Hepatocyte (in vitro differentiated cells): ENCODE measurements around the gene BLOC1S4. TPM values are rescaled to one million over a fixed set of nuclear protein-coding genes. Genes with fewer than 3 reads are reported as not detected.

Source experiments
- DNase-seq: peaks from one replicate; pipeline ENCODE4 v3.0.0-alpha.2; 2016; ENCODE audit warnings: low spot score
- H2AFZ ChIP-seq: fragments of 200-600 bp; sonication (generic); 2 replicates; pipeline ENCODE4 v1.6.0; 2016; ENCODE audit warnings: antibody characterized with exemption, mild to moderate bottlenecking
- H3K27ac ChIP-seq: fragments of 200-600 bp; sonication (generic); 2 replicates; pipeline ENCODE4 v1.5.1; 2016; ENCODE audit warnings: mild to moderate bottlenecking
- H3K27me3 ChIP-seq: fragments of 200-600 bp; sonication (generic); 2 replicates; pipeline ENCODE4 v1.6.1; 2016
- H3K36me3 ChIP-seq: fragments of 200-600 bp; sonication (generic); replicated peaks from 2 replicates; pipeline ENCODE4 v1.5.1; 2016; ENCODE audit warnings: low read depth; ENCODE audit not compliant: insufficient read depth
- H3K4me1 ChIP-seq: fragments of 200-600 bp; sonication (generic); 2 replicates; pipeline ENCODE4 v1.5.1; 2016; ENCODE audit warnings: mild to moderate bottlenecking, moderate library complexity; ENCODE audit not compliant: insufficient read depth
- H3K4me2 ChIP-seq: fragments of 200-600 bp; sonication (generic); 2 replicates; pipeline ENCODE4 v1.6.0; 2016
- H3K4me3 ChIP-seq: fragments of 200-600 bp; sonication (generic); 2 replicates; pipeline ENCODE4 v1.5.1; 2016; ENCODE audit warnings: mild to moderate bottlenecking
- H3K79me2 ChIP-seq: fragments of 200-600 bp; sonication (generic); 2 replicates; pipeline ENCODE4 v1.6.0; 2017; ENCODE audit warnings: mild to moderate bottlenecking
- H3K9me2 ChIP-seq: fragments of 200-600 bp; sonication (generic); replicated peaks from 2 replicates; pipeline ENCODE4 v1.6.0; 2017; ENCODE audit warnings: mild to moderate bottlenecking; ENCODE audit not compliant: insufficient read depth
- H3K9me3 ChIP-seq: fragments of 200-600 bp; sonication (generic); 2 replicates; pipeline ENCODE4 v1.5.1; 2016; ENCODE audit warnings: low read depth, mild to moderate bottlenecking
- H4K20me1 ChIP-seq: fragments of 200-600 bp; sonication (generic); 2 replicates; pipeline ENCODE4 v1.6.0; 2016; ENCODE audit warnings: mild to moderate bottlenecking; ENCODE audit not compliant: insufficient read depth, poor library complexity, severe bottlenecking
- CTCF ChIP-seq: fragments of 200-600 bp; sonication (generic); IDR thresholded peaks from 2 replicates; pipeline ENCODE4 v1.5.1; 2016; ENCODE audit warnings: antibody characterized with exemption, mild to moderate bottlenecking; ENCODE audit not compliant: poor library complexity
- EZH2 ChIP-seq: fragments of 200-600 bp; sonication (generic); IDR thresholded peaks from 2 replicates; pipeline ENCODE4 v1.6.1; 2016; ENCODE audit warnings: antibody characterized with exemption, mild to moderate bottlenecking, borderline replicate concordance
- EZH2phosphoT487 ChIP-seq: fragments of 200-600 bp; sonication (generic); IDR thresholded peaks from one replicate; pipeline ENCODE4 v1.6.1; 2018; ENCODE audit warnings: antibody characterized with exemption, mild to moderate bottlenecking, low read depth, moderate library complexity; ENCODE audit not compliant: unreplicated experiment, severe bottlenecking
- WGBS: methylation state at CpG from one replicate; pipeline ENCODE4 v1.1.6; 2016; ENCODE audit warnings: low lambda C conversion rate; ENCODE audit errors: missing lambda C conversion rate; 5-methylcytosine and 5-hydroxymethylcytosine counted together
- polyA plus RNA-seq: library from polyadenylated mRNA; unstranded; fragments of >200 nt; fragmentation: Nextera tagmentation; extraction: Ambion mirVana; gene quantifications from 2 replicates; pipeline ENCODE4 v1.2.1, GENCODE V29; 2016
- total RNA-seq: library from RNA; depleted of rRNA; stranded (reverse); fragments of >200 nt; gene quantifications from 2 replicates; pipeline ENCODE4 v1.2.3, GENCODE V29; 2014

Gene BLOC1S4
- total and polyA plus RNA-seq, 2 experiments from 2014 or later = 33.3 to 60.0 TPM

GRCh38 chr4:6696611-6697010 lies 19.4 kb upstream of the BLOC1S4 start:
- no peak for DNase-seq
- no peaks in the 10 kb centered on the region for H3K27me3 ChIP-seq
- H3K9me3 ChIP-seq = no peaks in the 10 kb centered on the region
- no peaks in the 10 kb centered on the region for H3K9me2 ChIP-seq
- no peaks in the 10 kb centered on the region for H4K20me1 ChIP-seq
- TF ChIP-seq CTCF (no peak), EZH2 (no peak), EZH2phosphoT487 (no peak)
- no peaks in the 10 kb centered on the region for H3K36me3 ChIP-seq
- peaks cover 45% of the 10 kb centered on the region for H3K79me2 ChIP-seq
- H3K4me3 ChIP-seq = no peak overlapping the region
- peak overlapping the region; percentile 63 for H3K4me2 ChIP-seq
- H3K4me1 ChIP-seq = peaks cover 36% of the 10 kb centered on the region
- 90% methylated on average over 8 of the region's 8 CpGs for WGBS
- peak overlapping the region; percentile 93 for H3K27ac ChIP-seq
- no peak overlapping the region for H2AFZ ChIP-seq

GRCh38 chr4:6697131-6697530 lies 18.8 kb upstream of the BLOC1S4 start:
- Histone ChIP-seq H3K4me3 (no peak overlapping the region), H3K27ac (peak overlapping the region; percentile 93), H3K79me2 (peaks cover 47% of the 10 kb centered on the region), H3K9me3 (no peaks in the 10 kb centered on the region), H3K9me2 (no peaks in the 10 kb centered on the region), H3K4me1 (peaks cover 36% of the 10 kb centered on the region), H4K20me1 (no peaks in the 10 kb centered on the region), H2AFZ (no peak overlapping the region), H3K27me3 (no peaks in the 10 kb centered on the region), H3K36me3 (no peaks in the 10 kb centered on the region), H3K4me2 (no peak overlapping the region)
- TF ChIP-seq EZH2phosphoT487 = no peak
- no peak for TF ChIP-seq EZH2
- no peak for TF ChIP-seq CTCF
- no peak for DNase-seq
- WGBS = 97% methylated on average over 6 of the region's 6 CpGs

GRCh38 chr4:6699388-6699787 lies 16.6 kb upstream of the BLOC1S4 start:
- no peak overlapping the region for H3K4me2 ChIP-seq
- no peak for DNase-seq
- no peak for TF ChIP-seq CTCF
- no peak for TF ChIP-seq EZH2
- TF ChIP-seq EZH2phosphoT487 = no peak
- no peaks in the 10 kb centered on the region for H3K36me3 ChIP-seq
- no peak overlapping the region for H3K4me3 ChIP-seq
- no peaks in the 10 kb centered on the region for H4K20me1 ChIP-seq
- no peak overlapping the region for H3K27ac ChIP-seq
- no peaks in the 10 kb centered on the region for H3K27me3 ChIP-seq
- no peaks in the 10 kb centered on the region for H3K9me2 ChIP-seq
- H3K4me1 ChIP-seq = peaks cover 18% of the 10 kb centered on the region
- peaks cover 61% of the 10 kb centered on the region for H3K79me2 ChIP-seq
- 95% methylated on average over 5 of the region's 5 CpGs for WGBS
- no peaks in the 10 kb centered on the region for H3K9me3 ChIP-seq
- H2AFZ ChIP-seq = no peak overlapping the region

GRCh38 chr4:6699903-6700302 lies 16.1 kb upstream of the BLOC1S4 start:
- H2AFZ ChIP-seq = no peak overlapping the region
- no peak overlapping the region for H3K4me3 ChIP-seq
- no peaks in the 10 kb centered on the region for H3K36me3 ChIP-seq
- no peaks in the 10 kb centered on the region for H3K9me2 ChIP-seq
- no peaks in the 10 kb centered on the region for H4K20me1 ChIP-seq
- TF ChIP-seq EZH2 (no peak), EZH2phosphoT487 (no peak), CTCF (no peak)
- DNase-seq = no peak
- H3K4me1 ChIP-seq = peaks cover 18% of the 10 kb centered on the region
- peaks cover 64% of the 10 kb centered on the region for H3K79me2 ChIP-seq
- no peak overlapping the region for H3K27ac ChIP-seq
- H3K27me3 ChIP-seq = no peaks in the 10 kb centered on the region
- no peaks in the 10 kb centered on the region for H3K9me3 ChIP-seq
- 90% methylated on average over 1 of the region's 1 CpG for WGBS
- no peak overlapping the region for H3K4me2 ChIP-seq
